Neural cell (in vitro differentiated cells): ENCODE data around the gene TMEM186. TPM values are rescaled to one million over a fixed set of nuclear protein-coding genes. Genes with fewer than 3 reads are reported as not detected.

Source experiments
- H2AFZ ChIP-seq: fragments of 200-600, 300-800 bp; sonication (generic), shearing (Covaris generic); 2 replicates; pipeline ENCODE4 v1.6.0; 2014; ENCODE audit warnings: low read depth, mild to moderate bottlenecking, antibody characterized with exemption, low read length, moderate library complexity
- H3F3A ChIP-seq: fragments of 200-600 bp; shearing (Covaris generic); 2 replicates; pipeline ENCODE4 v1.6.1; 2016; ENCODE audit warnings: mild to moderate bottlenecking, moderate library complexity, mixed read lengths, antibody characterized with exemption, low read length; ENCODE audit not compliant: insufficient read depth, poor library complexity, severe bottlenecking
- H3K27ac ChIP-seq: fragments of 200-600, 300-800 bp; sonication (generic), shearing (Covaris generic); 2 replicates; pipeline ENCODE4 v1.5.1; 2014; ENCODE audit warnings: mild to moderate bottlenecking, low read length, moderate library complexity
- H3K27me3 ChIP-seq: fragments of 300-800, 200-600 bp; sonication (generic), shearing (Covaris generic); 2 replicates; pipeline ENCODE4 v1.6.0; 2014; ENCODE audit warnings: mild to moderate bottlenecking, low read depth, low read length, moderate library complexity; ENCODE audit not compliant: insufficient read depth
- H3K36me3 ChIP-seq: fragments of 300-800, 200-600 bp; sonication (generic), shearing (Covaris generic); 2 replicates; pipeline ENCODE4 v1.5.1; 2014; ENCODE audit warnings: mild to moderate bottlenecking, antibody characterized with exemption, low read length, moderate library complexity; ENCODE audit not compliant: insufficient read depth
- H3K4me2 ChIP-seq: fragments of 300-800, 200-600 bp; sonication (generic), shearing (Covaris generic); 2 replicates; pipeline ENCODE4 v1.6.0; 2014; ENCODE audit warnings: mild to moderate bottlenecking, low read length
- H3K4me3 ChIP-seq: fragments of 300-800, 200-600 bp; sonication (generic), shearing (Covaris generic); 2 replicates; pipeline ENCODE4 v1.5.1; 2014; ENCODE audit warnings: mild to moderate bottlenecking, low read length, moderate library complexity
- H3K79me2 ChIP-seq: fragments of 200-600 bp; shearing (Covaris generic); replicated peaks from 2 replicates; pipeline ENCODE4 v1.6.0; 2014; ENCODE audit warnings: mild to moderate bottlenecking, low read length, moderate library complexity; ENCODE audit not compliant: insufficient read depth
- H3K9ac ChIP-seq: fragments of 300-800, 200-600 bp; sonication (generic), shearing (Covaris generic); 2 replicates; pipeline ENCODE4 v1.6.1; 2016; ENCODE audit warnings: mild to moderate bottlenecking, low read length, mixed read lengths
- H3K9me2 ChIP-seq: fragments of 200-600 bp; shearing (Covaris generic); 2 replicates; pipeline ENCODE4 v1.6.1; 2016; ENCODE audit warnings: mild to moderate bottlenecking, low read length, mixed read lengths; ENCODE audit not compliant: insufficient read depth
- H3K9me3 ChIP-seq: fragments of 200-600, 300-800 bp; sonication (generic), shearing (Covaris generic); 2 replicates; pipeline ENCODE4 v1.6.1; 2016; ENCODE audit warnings: mild to moderate bottlenecking, mixed run types, low read length, moderate library complexity, mixed read lengths
- H4K20me1 ChIP-seq: fragments of 200-600 bp; shearing (Covaris generic); 2 replicates; pipeline ENCODE4 v1.6.1; 2016; ENCODE audit warnings: mild to moderate bottlenecking, mixed run types; ENCODE audit not compliant: insufficient read depth
- CTCF ChIP-seq: fragments of 450-650 bp; IDR thresholded peaks from 2 replicates; pipeline ENCODE4 v1.5.1; 2014; ENCODE audit warnings: antibody characterized with exemption, mild to moderate bottlenecking, moderate library complexity; ENCODE audit not compliant: poor library complexity, severe bottlenecking
- EP300 ChIP-seq: fragments of 450-650 bp; conservative IDR thresholded peaks from 2 replicates; pipeline ENCODE4 v1.6.1; 2014; ENCODE audit warnings: antibody characterized with exemption, mild to moderate bottlenecking, moderate library complexity; ENCODE audit not compliant: poor library complexity, severe bottlenecking
- EZH2 ChIP-seq: fragments of 200-600, 300-800 bp; shearing (Covaris generic), sonication (generic); IDR thresholded peaks from 2 replicates; pipeline ENCODE4 v1.6.1; 2014; ENCODE audit warnings: antibody characterized with exemption, low read length, borderline replicate concordance, mild to moderate bottlenecking; ENCODE audit not compliant: insufficient read depth, poor library complexity, severe bottlenecking
- MXI1 ChIP-seq: fragments of 450-650 bp; conservative IDR thresholded peaks from 2 replicates; pipeline ENCODE4 v1.6.1; 2014; ENCODE audit warnings: antibody characterized with exemption, mild to moderate bottlenecking; ENCODE audit not compliant: poor library complexity, severe bottlenecking
- POLR2AphosphoS5 ChIP-seq: IDR thresholded peaks from 2 replicates; pipeline ENCODE4 v1.6.1; 2012
- RAD21 ChIP-seq: fragments of 450-650 bp; conservative IDR thresholded peaks from 2 replicates; pipeline ENCODE4 v1.6.1; 2014; ENCODE audit warnings: antibody characterized with exemption, mild to moderate bottlenecking, moderate library complexity
- SMC3 ChIP-seq: fragments of 450-650 bp; conservative IDR thresholded peaks from 2 replicates; pipeline ENCODE4 v1.6.1; 2014; ENCODE audit warnings: antibody characterized with exemption, mild to moderate bottlenecking, moderate library complexity; ENCODE audit not compliant: poor library complexity
- TAF1 ChIP-seq: IDR thresholded peaks from 2 replicates; pipeline ENCODE4 v1.6.1; 2012; ENCODE audit warnings: low read depth
- polyA plus RNA-seq: library from polyadenylated mRNA; depleted of rRNA; stranded (reverse); fragments of >200 nt; gene quantifications from 2 replicates; pipeline ENCODE4 v1.2.3, GENCODE V29; 2014
- TF ChIP-seq, protein P1 (sequence below): IDR thresholded peaks from 2 replicates; pipeline ENCODE4 v1.6.1; 2012; ENCODE audit warnings: borderline replicate concordance

TMEM186 gene
- polyA plus RNA-seq, 1 donor from 2014 or later: 7.7 TPM

DNA sequence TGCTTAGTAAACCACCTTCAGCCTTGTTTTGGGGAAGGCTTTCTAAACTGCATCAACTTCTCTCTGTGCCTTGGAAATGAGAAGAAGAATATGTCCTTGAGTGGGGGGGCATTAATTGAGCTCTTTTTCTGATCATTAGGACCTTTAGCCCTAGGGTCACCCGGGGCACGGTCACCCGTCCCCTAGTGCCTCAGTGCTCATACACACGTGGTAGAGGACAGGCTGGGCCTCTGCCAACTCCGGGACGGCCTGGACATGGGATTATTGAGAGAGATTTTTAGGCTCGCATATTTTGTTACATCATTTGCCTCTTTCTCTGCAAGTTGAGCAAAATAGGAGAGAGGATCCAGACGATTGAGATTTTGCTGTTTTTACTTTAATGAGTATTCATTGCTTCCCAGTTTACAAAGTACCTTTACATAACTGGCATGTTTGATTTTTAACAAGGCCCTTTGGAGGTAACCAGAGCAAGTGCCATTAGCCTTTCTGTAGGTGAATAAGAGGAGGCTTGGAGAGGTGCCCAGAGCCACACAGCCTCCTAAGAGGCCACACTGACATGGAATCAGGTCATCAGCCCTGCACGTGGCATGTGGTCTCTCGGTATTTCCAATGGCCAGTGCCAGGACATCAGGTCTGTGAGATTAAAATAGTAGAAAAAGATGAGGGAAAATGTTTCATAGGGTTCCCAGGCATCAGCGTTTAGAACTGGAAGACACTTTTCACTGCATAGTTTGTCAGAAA lies 11.3 kb upstream of the TMEM186 start:
- Histone ChIP-seq H3K27ac (no peak overlapping the region), H3F3A (no peaks in the 10 kb centered on the region), H3K9me2 (no peaks in the 10 kb centered on the region), H3K9me3 (no peaks in the 10 kb centered on the region), H2AFZ (no peak overlapping the region), H4K20me1 (no peaks in the 10 kb centered on the region), H3K9ac (no peak overlapping the region), H3K36me3 (no peaks in the 10 kb centered on the region), H3K4me3 (no peak overlapping the region), H3K79me2 (no peaks in the 10 kb centered on the region), H3K27me3 (no peaks in the 10 kb centered on the region), H3K4me2 (no peak overlapping the region)
- TF ChIP-seq, protein P1, sequence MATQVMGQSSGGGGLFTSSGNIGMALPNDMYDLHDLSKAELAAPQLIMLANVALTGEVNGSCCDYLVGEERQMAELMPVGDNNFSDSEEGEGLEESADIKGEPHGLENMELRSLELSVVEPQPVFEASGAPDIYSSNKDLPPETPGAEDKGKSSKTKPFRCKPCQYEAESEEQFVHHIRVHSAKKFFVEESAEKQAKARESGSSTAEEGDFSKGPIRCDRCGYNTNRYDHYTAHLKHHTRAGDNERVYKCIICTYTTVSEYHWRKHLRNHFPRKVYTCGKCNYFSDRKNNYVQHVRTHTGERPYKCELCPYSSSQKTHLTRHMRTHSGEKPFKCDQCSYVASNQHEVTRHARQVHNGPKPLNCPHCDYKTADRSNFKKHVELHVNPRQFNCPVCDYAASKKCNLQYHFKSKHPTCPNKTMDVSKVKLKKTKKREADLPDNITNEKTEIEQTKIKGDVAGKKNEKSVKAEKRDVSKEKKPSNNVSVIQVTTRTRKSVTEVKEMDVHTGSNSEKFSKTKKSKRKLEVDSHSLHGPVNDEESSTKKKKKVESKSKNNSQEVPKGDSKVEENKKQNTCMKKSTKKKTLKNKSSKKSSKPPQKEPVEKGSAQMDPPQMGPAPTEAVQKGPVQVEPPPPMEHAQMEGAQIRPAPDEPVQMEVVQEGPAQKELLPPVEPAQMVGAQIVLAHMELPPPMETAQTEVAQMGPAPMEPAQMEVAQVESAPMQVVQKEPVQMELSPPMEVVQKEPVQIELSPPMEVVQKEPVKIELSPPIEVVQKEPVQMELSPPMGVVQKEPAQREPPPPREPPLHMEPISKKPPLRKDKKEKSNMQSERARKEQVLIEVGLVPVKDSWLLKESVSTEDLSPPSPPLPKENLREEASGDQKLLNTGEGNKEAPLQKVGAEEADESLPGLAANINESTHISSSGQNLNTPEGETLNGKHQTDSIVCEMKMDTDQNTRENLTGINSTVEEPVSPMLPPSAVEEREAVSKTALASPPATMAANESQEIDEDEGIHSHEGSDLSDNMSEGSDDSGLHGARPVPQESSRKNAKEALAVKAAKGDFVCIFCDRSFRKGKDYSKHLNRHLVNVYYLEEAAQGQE: no peak
- TF ChIP-seq SMC3 (no peak), EP300 (no peak), POLR2AphosphoS5 (no peak), TAF1 (no peak), CTCF (no peak), RAD21 (no peak), EZH2 (no peak), MXI1 (no peak)

DNA sequence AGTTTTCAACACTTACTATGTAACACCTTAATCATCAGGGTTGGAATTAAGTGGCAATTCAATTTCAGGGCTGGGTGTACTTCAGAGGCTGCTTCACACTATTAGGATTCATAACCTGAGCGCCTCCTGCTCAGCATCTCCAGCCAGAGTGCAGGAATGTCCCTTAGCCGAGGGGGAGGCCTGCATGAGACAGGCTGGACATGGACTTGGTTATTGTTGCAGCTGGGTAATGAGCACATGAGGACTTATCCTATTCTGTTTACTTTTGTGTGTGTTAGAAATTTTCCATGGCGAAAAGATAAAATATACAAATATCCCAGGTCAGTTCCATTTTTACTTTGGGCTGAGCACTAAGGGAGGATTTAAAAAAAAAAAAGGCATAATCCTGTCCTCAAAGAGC lies 10.6 kb upstream of the TMEM186 start:
- TF ChIP-seq POLR2AphosphoS5 (no peak), EZH2 (no peak), RAD21 (no peak), SMC3 (no peak), TAF1 (no peak), MXI1 (no peak), EP300 (no peak), CTCF (no peak)
- TF ChIP-seq, protein P1: no peak
- Histone ChIP-seq H4K20me1 (no peaks in the 10 kb centered on the region), H3K79me2 (no peaks in the 10 kb centered on the region), H3K27ac (no peak overlapping the region), H2AFZ (no peak overlapping the region), H3K9me3 (no peaks in the 10 kb centered on the region), H3K9ac (no peak overlapping the region), H3K4me2 (no peak overlapping the region), H3K36me3 (no peaks in the 10 kb centered on the region), H3K4me3 (no peak overlapping the region), H3K27me3 (no peaks in the 10 kb centered on the region), H3K9me2 (no peaks in the 10 kb centered on the region), H3F3A (no peaks in the 10 kb centered on the region)
